IPS-18a (cell line): ENCODE measurements around the gene PEAR1.

Experiments used
- H3K27ac ChIP-seq: one replicate; pipeline ENCODE4 v1.5.1; 2013; ENCODE audit warnings: low read length
- H3K27me3 ChIP-seq: one replicate; pipeline ENCODE4 v1.6.1; 2013; ENCODE audit warnings: mild to moderate bottlenecking, low read length; ENCODE audit not compliant: control insufficient read depth, insufficient read depth
- H3K36me3 ChIP-seq: one replicate; pipeline ENCODE4 v1.6.1; 2013; ENCODE audit warnings: low read depth, low read length; ENCODE audit not compliant: control insufficient read depth
- H3K4me1 ChIP-seq: one replicate; pipeline ENCODE4 v1.6.1; 2013; ENCODE audit warnings: low read depth, low read length; ENCODE audit not compliant: control insufficient read depth
- H3K4me3 ChIP-seq: one replicate; pipeline ENCODE4 v1.5.1; 2013; ENCODE audit warnings: low read length
- H3K9ac ChIP-seq: one replicate; pipeline ENCODE4 v1.6.1; 2013; ENCODE audit warnings: mild to moderate bottlenecking, low read length, moderate library complexity
- H3K9me3 ChIP-seq: one replicate; pipeline ENCODE4 v1.6.1; 2013; ENCODE audit warnings: low read depth, low read length; ENCODE audit not compliant: control insufficient read depth

Gene PEAR1

DNA sequence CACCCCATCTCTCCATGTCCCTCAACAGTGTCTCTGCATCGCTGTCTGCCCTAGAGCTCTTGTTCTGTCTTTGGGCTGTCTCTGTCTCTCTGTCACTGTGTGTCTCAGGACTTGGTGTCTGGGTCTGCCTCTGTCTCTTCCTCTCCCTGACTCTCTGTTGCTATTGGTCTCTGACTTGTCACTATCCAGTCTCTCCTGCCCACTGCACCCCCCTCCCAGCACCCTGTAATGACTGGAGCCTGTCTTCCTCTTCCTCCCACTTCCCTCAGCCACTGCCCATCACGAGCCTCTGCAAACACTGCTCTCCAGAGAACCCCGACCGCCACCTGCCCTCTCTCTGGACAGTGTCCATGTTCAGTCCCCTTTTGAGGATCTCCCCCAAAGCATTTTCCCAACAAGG lies 12.1 kb downstream of the PEAR1 start:
- Histone ChIP-seq H3K27ac (no peak overlapping the region), H3K27me3 (peaks cover 4% of the 10 kb centered on the region), H3K4me3 (no peak overlapping the region), H3K36me3 (no peaks in the 10 kb centered on the region), H3K4me1 (no peaks in the 10 kb centered on the region), H3K9ac (no peak overlapping the region), H3K9me3 (no peaks in the 10 kb centered on the region)

DNA sequence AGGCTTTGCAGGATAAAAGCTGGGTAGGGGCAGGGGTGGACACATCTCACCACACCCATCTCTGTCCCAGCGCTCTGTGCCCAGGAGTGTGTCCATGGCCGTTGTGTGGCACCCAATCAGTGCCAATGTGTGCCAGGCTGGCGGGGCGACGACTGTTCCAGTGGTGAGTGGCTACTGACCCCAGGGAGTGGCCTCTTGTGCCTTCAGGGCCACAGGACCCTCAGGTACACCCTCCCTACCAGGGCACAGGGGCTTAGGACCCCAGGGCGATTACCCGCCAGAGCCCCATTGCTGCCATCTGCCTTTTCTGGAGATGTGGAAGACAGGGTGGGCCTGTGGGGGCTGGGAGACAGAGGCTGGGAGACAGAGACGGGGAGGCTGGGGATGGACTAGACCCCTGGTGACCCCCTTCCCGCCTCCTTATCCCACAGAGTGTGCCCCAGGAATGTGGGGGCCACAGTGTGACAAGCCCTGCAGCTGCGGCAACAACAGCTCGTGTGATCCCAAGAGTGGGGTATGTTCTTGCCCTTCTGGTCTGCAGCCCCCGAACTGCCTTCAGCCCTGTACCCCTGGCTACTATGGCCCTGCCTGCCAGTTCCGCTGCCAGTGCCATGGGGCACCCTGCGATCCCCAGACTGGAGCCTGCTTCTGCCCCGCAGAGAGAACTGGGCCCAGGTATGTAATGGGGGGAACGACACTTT lies 12.8 kb downstream of the PEAR1 start:
- no peak overlapping the region for H3K27ac ChIP-seq
- no peaks in the 10 kb centered on the region for H3K4me1 ChIP-seq
- no peak overlapping the region for H3K9ac ChIP-seq
- H3K36me3 ChIP-seq = no peaks in the 10 kb centered on the region
- H3K9me3 ChIP-seq = no peaks in the 10 kb centered on the region
- peaks cover 8% of the 10 kb centered on the region for H3K27me3 ChIP-seq
- no peak overlapping the region for H3K4me3 ChIP-seq

DNA sequence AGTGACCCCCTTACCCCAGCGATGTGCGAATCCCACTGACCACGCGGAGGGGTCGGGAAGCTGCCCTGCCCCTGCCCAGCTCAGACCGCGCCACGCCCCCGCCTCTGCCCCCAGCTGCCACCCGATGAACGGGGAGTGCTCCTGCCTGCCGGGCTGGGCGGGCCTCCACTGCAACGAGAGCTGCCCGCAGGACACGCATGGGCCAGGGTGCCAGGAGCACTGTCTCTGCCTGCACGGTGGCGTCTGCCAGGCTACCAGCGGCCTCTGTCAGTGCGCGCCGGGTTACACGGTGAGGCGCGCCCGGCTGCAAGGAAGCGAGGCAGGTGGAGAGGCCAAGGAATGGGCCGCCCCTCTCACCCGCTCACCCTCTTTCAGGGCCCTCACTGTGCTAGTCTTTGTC lies 15.0 kb downstream of the PEAR1 start:
- H3K27ac ChIP-seq = no peak overlapping the region
- H3K36me3 ChIP-seq = no peaks in the 10 kb centered on the region
- no peaks in the 10 kb centered on the region for H3K4me1 ChIP-seq
- peaks cover 11% of the 10 kb centered on the region for H3K27me3 ChIP-seq
- H3K9me3 ChIP-seq = no peaks in the 10 kb centered on the region
- no peak overlapping the region for H3K4me3 ChIP-seq
- H3K9ac ChIP-seq = no peak overlapping the region

GRCh38 chr1:156908955-156909354 lies 15.4 kb downstream of the PEAR1 start:
- H3K4me1 ChIP-seq = no peaks in the 10 kb centered on the region
- no peak overlapping the region for H3K9ac ChIP-seq
- H3K4me3 ChIP-seq = no peak overlapping the region
- no peaks in the 10 kb centered on the region for H3K36me3 ChIP-seq
- no peaks in the 10 kb centered on the region for H3K9me3 ChIP-seq
- H3K27ac ChIP-seq = no peak overlapping the region
- peaks cover 11% of the 10 kb centered on the region for H3K27me3 ChIP-seq

- H3K4me1 ChIP-seq = no peaks in the 10 kb centered on the region
- no peaks in the 10 kb centered on the region for H3K9me3 ChIP-seq
- no peak overlapping the region for H3K27ac ChIP-seq
- no peak overlapping the region for H3K4me3 ChIP-seq
- peaks cover 11% of the 10 kb centered on the region for H3K27me3 ChIP-seq
- H3K36me3 ChIP-seq = no peaks in the 10 kb centered on the region
- H3K9ac ChIP-seq = no peak overlapping the region
Measured at GRCh38 chr1:156909671-156910070, 16.2 kb downstream of the PEAR1 start.

DNA sequence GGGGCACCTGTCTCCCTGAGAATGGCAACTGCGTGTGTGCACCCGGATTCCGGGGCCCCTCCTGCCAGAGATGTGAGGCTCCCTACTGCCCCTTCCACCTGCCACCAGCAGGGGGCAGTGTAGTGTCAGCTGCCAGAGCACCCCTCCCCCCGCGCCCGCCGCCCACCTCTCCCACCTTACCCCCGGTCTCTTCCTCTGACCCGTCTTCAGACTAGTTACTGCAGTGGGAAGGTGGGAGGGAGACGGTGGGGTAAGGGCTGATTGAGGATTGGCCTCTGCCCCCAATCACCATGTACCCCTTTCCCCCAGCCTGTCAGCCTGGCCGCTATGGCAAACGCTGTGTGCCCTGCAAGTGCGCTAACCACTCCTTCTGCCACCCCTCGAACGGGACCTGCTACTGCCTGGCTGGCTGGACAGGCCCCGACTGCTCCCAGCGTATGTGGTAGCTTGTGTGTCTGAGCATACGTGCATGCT lies 16.8 kb downstream of the PEAR1 start:
- Histone ChIP-seq H3K36me3 (no peaks in the 10 kb centered on the region), H3K4me3 (peak overlapping the region; percentile 35), H3K4me1 (no peaks in the 10 kb centered on the region), H3K27me3 (peaks cover 11% of the 10 kb centered on the region), H3K9me3 (no peaks in the 10 kb centered on the region), H3K9ac (no peak overlapping the region), H3K27ac (no peak overlapping the region)

- Histone ChIP-seq H3K9me3 (no peaks in the 10 kb centered on the region), H3K27me3 (peaks cover 11% of the 10 kb centered on the region), H3K9ac (no peak overlapping the region), H3K27ac (no peak overlapping the region), H3K4me1 (no peaks in the 10 kb centered on the region), H3K36me3 (no peaks in the 10 kb centered on the region), H3K4me3 (no peak overlapping the region)
Measured at GRCh38 chr1:156911577-156912298, 18.2 kb downstream of the PEAR1 start.

DNA sequence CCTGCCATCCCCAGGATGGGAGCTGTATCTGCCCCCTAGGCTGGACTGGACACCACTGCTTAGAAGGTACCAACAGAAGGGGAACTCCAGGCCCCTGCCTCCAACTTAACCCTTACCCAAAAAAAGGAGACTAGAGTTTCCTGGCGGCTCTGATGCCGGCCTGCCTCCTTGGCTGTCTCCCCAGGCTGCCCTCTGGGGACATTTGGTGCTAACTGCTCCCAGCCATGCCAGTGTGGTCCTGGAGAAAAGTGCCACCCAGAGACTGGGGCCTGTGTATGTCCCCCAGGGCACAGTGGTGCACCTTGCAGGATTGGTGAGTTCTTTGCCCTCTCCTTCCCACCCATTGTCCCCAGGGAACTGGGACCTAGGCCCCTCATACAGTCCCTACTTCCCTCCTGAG lies 18.8 kb downstream of the PEAR1 start:
- Histone ChIP-seq H3K27ac (no peak overlapping the region), H3K9ac (no peak overlapping the region), H3K36me3 (no peaks in the 10 kb centered on the region)

DNA sequence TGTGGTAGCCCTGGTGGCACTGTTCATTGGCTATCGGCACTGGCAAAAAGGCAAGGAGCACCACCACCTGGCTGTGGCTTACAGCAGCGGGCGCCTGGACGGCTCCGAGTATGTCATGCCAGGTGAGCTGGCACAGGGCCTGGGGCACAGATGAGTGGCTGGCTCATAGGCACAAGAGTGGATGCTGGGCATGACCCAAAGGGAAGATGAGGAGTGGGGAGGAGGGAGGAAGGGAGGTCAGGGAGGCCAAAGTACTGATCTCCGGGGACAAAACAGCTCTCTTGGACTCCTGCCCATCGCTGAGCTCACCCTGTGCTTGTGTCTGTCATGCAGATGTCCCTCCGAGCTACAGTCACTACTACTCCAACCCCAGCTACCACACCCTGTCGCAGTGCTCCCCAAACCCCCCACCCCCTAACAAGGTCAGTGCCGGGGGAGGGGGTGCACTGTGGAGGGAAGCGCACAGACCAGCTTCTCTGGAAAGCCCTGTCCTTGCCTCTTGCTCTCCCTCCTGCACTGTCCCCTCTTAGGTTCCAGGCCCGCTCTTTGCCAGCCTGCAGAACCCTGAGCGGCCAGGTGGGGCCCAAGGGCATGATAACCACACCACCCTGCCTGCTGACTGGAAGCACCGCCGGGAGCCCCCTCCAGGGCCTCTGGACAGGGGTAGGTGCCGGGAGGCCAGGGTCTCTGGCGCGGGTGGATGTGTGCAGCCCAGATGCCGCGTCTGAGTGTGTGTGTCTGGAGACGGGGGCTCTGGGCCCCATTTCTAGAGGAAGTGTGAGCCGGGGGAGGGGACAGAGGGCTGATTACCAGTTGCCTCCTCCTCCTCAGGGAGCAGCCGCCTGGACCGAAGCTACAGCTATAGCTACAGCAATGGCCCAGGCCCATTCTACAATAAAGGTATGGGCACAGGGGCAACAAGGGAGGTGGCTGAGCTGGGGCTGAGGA lies 19.6 kb downstream of the PEAR1 start:
- Histone ChIP-seq H3K27ac (no peak overlapping the region), H3K36me3 (no peaks in the 10 kb centered on the region), H3K4me1 (no peaks in the 10 kb centered on the region), H3K4me3 (no peak overlapping the region), H3K27me3 (peaks cover 15% of the 10 kb centered on the region), H3K9me3 (no peaks in the 10 kb centered on the region), H3K9ac (no peak overlapping the region)

More for the DNA sequence above, 18.8 kb downstream of the PEAR1 start:
- H3K9me3 ChIP-seq = no peaks in the 10 kb centered on the region
- no peaks in the 10 kb centered on the region for H3K4me1 ChIP-seq
- H3K27me3 ChIP-seq = peaks cover 11% of the 10 kb centered on the region
- no peak overlapping the region for H3K4me3 ChIP-seq

DNA sequence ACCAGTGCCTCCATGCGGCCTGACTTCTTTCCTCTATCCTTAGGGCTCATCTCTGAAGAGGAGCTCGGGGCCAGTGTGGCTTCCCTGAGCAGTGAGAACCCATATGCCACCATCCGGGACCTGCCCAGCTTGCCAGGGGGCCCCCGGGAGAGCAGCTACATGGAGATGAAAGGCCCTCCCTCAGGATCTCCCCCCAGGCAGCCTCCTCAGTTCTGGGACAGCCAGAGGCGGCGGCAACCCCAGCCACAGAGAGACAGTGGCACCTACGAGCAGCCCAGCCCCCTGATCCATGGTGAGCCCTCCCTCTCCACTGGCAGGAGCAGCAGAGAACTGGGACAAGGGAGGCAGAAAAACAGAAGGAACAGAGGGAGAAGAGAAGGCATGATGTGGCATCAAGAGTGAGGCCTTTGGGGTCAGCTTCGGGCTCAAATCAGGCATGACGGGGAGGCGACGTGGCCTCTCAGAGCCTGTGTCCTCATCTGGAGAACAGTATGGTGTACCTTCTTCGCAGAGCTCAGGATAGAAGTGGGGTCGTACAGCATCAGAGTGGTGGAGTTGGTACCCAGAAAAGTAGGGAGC lies 20.4 kb downstream of the PEAR1 start:
- no peak overlapping the region for H3K9ac ChIP-seq
- no peak overlapping the region for H3K4me3 ChIP-seq
- peaks cover 22% of the 10 kb centered on the region for H3K27me3 ChIP-seq
- no peak overlapping the region for H3K27ac ChIP-seq
- H3K9me3 ChIP-seq = no peaks in the 10 kb centered on the region
- H3K4me1 ChIP-seq = no peaks in the 10 kb centered on the region
- H3K36me3 ChIP-seq = no peaks in the 10 kb centered on the region

DNA sequence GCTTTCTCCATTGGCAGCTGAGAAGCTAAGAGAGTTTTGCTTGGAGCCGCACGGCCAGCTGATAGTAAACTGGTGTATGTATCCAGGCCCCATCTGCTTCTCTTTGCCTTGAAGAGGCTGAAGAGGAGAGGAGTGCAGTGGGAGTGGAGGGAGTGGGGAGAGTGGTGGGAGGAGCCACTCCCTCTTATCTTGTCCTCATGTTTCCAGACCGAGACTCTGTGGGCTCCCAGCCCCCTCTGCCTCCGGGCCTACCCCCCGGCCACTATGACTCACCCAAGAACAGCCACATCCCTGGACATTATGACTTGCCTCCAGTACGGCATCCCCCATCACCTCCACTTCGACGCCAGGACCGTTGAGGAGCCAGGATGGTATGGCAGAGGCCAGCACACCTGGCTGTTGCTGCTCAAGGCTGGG lies 20.9 kb downstream of the PEAR1 start:
- no peak overlapping the region for H3K27ac ChIP-seq
- H3K36me3 ChIP-seq = no peaks in the 10 kb centered on the region
- H3K9me3 ChIP-seq = no peaks in the 10 kb centered on the region
- peaks cover 28% of the 10 kb centered on the region for H3K27me3 ChIP-seq
- no peak overlapping the region for H3K4me3 ChIP-seq
- no peak overlapping the region for H3K9ac ChIP-seq
- H3K4me1 ChIP-seq = no peaks in the 10 kb centered on the region
